GM18861 (cell line): ENCODE measurements around the gene DUT.
"Not testable (repeated sequence)": the region's sequence is repeated elsewhere in the genome, so short reads cannot be mapped to it uniquely, and the experiment has no call there.

ENCODE experiments used
- ATAC-seq: cut with Tn5 transposase; IDR thresholded peaks from one replicate; pipeline ENCODE4 v1.9.1; 2021; ENCODE audit not compliant: unreplicated experiment

Gene DUT

GRCh38 chr15:48326180-48326579 lies 5.0 kb upstream of the DUT start:
- ATAC-seq = not testable (repeated sequence)

DNA sequence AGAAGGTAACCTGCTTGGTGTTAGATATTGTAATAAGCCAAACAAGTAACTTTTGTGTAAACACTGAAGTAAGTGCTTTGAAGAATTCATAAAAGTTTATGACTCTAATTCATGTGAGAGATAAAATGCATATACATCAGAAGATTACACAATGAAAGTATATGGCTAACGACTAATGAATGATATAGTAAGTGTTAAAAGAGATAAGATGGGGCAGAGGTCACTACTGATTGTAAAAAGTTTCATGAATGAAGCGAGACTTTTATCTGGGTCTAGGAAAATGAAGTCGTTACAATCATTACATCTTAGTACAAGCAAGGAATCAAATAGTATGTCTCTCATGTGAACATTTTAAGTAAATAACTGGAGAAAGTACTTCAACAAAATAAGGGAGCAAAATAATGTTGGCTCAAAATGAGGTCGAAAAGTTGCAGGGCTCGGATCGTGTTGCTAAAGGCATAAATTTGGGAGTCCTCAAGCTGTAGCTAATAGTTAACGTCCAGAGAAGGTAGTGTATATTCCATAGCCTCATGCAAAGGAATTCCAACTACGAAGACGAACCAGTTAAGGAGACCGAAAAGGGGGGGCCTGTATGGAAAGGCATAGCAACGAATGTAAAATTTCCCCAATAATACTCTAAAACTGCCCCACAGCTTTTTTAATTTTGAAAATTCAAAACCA lies 984 bp upstream of the DUT start:
- ATAC-seq = no peak

DNA sequence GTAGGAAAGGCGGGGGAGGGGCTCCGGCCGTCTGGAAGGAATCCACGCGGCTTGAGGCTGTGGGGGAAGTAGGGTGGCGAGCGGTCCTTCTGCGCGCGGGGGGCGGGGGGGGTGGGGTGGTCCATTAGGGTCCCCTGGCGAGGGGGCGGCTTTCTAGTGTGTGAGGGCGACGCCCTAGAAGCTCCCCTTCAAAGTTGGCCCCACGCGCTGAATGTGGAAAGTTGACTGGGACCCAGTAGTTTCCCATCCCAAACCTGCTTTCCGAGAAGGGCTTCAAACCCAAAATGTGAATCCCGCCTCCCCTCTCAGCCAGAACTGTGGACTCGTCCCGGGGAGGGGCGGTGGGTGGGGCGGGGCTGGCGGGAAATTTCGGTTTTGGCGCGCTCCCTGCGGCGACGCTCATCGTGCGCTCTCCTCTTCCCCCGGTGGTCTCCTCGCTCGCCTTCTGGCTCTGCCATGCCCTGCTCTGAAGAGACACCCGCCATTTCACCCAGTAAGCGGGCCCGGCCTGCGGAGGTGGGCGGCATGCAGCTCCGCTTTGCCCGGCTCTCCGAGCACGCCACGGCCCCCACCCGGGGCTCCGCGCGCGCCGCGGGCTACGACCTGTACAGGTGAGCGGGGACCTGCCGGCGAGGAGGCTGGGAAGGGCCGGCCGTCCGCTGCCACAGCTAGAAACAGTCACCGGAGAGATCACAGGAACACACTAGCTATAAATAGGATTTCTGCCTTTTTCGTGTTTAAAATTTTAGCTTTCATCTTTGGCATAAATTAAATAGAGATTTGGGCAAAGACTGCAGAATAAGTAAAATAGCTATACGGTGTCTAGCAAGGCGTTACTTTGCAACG lies 790 bp downstream of the DUT start:
- peak; percentile 25 for ATAC-seq

DNA sequence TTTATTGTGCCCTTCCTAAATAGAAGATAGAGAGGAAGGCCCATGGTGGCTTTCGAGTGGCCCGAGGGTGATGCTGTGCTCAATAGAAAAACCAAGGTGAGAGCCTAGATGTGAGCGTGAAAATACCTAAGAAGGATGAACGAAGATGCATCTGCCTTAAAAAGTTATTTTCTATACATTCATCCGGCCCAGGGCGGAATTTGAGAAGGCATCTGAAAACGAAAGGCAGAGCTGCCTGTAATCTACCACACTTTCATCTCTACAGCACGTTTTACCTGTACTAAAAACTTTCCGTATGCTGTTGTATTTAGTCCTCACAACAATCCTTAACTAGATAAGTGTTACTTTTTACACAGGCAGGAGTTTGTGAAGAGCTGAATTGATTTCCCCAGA lies 1.4 kb downstream of the DUT start:
- no peak for ATAC-seq

- ATAC-seq = no peak
Measured at GRCh38 chr15:48333540-48333939, 2.3 kb downstream of the DUT start.

- no peak for ATAC-seq
Measured at GRCh38 chr15:48334260-48334659, 3.0 kb downstream of the DUT start.

- no peak for ATAC-seq
Measured at GRCh38 chr15:48336940-48337339, 5.7 kb downstream of the DUT start.

DNA sequence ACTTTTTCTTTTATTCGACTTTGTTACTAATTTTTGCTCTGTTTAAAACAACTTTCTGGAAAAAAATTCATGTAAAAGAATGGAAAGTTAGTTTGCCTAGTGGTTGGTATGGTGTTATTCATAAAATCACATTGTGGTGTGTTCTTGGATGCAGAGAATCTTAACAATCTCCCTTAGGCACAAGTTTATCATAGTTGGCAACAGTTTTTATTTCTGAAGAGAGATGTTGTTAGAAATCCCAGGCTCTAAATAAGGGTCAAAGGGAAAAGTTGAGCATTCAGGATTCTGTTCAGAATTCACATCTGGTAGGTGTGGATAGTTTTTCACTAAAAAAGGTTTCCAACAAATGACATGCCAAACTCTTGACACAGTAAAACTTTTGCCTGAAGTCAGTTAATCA lies 6.4 kb downstream of the DUT start:
- no peak for ATAC-seq

GRCh38 chr15:48340111-48340510 lies 8.9 kb downstream of the DUT start:
- no peak for ATAC-seq

- ATAC-seq = no peak
Measured at GRCh38 chr15:48343865-48344264, 12.6 kb downstream of the DUT start.

DNA sequence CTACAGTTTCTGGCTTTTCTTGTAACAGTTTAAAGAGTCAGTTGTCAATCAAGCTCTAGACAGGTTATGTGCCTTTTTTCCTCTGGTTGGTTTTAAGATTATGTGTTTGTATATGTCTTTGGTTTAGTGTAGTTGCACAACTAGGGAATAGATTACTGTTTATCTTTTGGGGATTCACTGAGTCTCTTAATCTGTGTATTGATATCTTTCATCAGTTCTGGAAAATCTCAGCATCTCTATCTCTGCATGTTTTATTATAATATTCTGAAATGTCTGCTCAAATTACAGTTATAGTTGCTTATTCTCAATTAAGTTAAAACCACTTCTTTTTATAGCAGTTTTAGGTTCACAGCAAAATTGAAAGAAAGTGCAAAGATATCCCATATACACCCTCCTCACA lies 14.3 kb downstream of the DUT start:
- ATAC-seq = no peak

GRCh38 chr15:48352474-48353072 lies 21.3 kb downstream of the DUT start:
- ATAC-seq = peak; percentile 67

DNA sequence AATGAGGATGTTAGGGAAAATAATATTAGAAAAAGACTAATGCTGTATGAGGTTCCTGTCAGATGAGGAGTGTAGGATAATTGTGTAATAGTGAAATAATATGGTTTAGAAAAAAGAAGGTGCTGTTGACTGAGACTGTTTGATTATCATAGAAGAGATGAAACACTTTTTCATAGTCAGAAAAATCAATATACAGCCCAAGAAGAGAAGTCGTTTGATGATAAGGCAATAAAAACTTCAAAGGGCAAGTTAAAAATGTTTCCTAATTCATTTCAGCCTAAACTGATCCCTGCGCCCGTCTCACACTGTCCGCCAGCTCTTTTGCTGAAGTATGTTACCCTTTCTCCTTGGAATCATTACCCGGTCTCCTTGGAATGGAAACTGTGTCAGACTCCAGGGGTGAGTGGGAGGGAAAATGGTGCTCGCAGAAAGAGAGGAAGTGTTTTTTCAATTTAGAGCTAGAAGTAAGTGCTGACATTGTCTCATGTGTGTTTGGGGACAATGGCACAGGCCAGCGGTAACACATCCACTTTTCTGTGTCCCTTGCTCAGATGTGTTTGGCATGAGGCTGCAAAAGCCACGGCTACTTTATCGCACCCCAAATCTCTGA lies 23.6 kb downstream of the DUT start:
- ATAC-seq = no peak

- no peak for ATAC-seq
Measured at GRCh38 chr15:48355377-48355776, 24.1 kb downstream of the DUT start.

DNA sequence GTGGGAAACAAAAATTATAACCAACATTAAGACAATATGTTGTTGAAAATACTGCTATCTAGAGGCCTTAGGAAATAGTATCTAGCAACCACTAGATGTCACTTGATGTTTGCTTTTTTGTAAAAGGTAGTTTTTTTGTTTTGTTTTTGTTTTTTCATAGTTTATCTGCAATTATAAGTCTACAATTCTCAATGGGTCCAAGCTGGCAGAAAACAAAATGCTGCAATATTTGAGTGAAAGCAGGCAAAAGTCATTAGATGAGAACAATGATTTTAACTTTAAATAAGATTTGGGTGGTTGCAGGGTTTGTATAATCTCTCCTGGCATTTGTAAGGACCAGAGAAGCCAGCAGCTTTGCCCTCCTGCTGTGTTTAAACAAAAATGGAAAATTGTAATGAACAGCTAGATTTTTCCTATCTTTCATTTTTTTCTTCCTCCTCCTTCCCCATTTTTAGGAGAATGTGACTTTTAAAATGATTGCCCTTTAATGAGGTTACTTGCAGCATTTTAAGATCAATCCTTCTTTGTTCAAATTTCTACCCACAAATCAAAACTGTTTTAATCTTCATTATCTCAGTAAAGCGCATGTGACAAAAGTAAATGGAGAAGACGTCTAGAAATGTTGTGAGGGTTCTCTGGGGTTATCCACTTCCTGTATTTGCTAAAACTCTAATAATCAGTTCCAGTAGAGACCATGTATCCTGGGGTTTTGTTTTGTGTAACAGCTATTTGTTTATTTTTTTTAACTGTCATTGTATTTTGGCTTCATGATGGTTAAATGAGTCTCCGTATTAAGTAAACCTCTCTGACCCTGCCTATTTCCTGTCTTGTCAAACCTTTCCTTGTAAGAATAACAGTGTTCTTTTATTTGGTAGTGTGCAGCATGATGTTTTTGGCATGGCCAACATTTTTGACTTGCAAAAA lies 27.3 kb downstream of the DUT start:
- no peak for ATAC-seq

- no peak for ATAC-seq
Measured at GRCh38 chr15:48360841-48361240, 29.6 kb downstream of the DUT start.

- ATAC-seq = no peak
Measured at GRCh38 chr15:48361685-48362084, 30.5 kb downstream of the DUT start.

GRCh38 chr15:48363474-48363873 lies 32.2 kb downstream of the DUT start:
- no peak for ATAC-seq

GRCh38 chr15:48365575-48365974 lies 34.3 kb downstream of the DUT start:
- no peak for ATAC-seq

GRCh38 chr15:48366584-48367312 lies 35.5 kb downstream of the DUT start:
- ATAC-seq = no peak
